T-helper 1 cell treated with Interleukin-12 subunit alpha and Interleukin-12 subunit beta and Interleukin-4 antibody, amounts not matched to agents 30 μg/mL and 1 μg/mL, for 36 hours (primary cell): ENCODE results near the gene TAOK1.

ENCODE experiments used
- H3K27ac Mint-ChIP-seq: one replicate; pipeline ENCODE4 v1.8.0; 2021; ENCODE audit warnings: mild to moderate bottlenecking, mixed read lengths
- H3K27me3 Mint-ChIP-seq: one replicate; pipeline ENCODE4 v1.8.0; 2021; ENCODE audit warnings: low read depth, mixed read lengths
- H3K36me3 Mint-ChIP-seq: one replicate; pipeline ENCODE4 v1.8.0; 2021; ENCODE audit warnings: low read depth, mixed read lengths
- H3K4me1 Mint-ChIP-seq: one replicate; pipeline ENCODE4 v1.8.0; 2021; ENCODE audit warnings: low read depth, mixed read lengths
- H3K4me3 Mint-ChIP-seq: one replicate; pipeline ENCODE4 v1.8.0; 2021; ENCODE audit warnings: mild to moderate bottlenecking, moderate library complexity, mixed read lengths
- H3K9me3 Mint-ChIP-seq: one replicate; pipeline ENCODE4 v1.8.0; 2021; ENCODE audit warnings: mixed read lengths

The TAOK1 gene

DNA sequence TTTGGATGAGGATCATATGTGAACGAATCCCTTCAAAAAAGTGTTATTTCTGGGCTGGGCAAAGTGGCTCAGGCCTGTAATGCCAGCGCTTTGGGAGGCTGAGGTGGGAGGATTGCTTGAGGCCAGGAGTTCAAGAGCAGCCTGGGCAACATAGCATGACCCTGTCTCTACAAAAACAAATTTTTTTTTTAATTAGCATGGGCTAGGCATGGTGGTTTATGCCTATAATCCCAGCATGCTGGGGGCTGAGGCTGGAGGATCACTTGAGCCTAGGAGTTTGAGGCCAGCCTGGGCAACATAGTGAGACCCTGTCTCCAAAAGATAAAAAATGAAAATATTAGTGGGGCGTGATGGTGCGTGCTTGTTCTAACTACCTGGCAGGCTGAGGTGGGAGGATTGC, 4.6 kb downstream of the TAOK1 start:
- H3K9me3 Mint-ChIP-seq, result no peaks in the 10 kb centered on the region
- H3K4me1 Mint-ChIP-seq, result peaks cover 27% of the 10 kb centered on the region
- no peak overlapping the region for H3K27ac Mint-ChIP-seq
- H3K27me3 Mint-ChIP-seq, result no peaks in the 10 kb centered on the region
- peaks cover 17% of the 10 kb centered on the region for H3K36me3 Mint-ChIP-seq
- no peak overlapping the region for H3K4me3 Mint-ChIP-seq

DNA sequence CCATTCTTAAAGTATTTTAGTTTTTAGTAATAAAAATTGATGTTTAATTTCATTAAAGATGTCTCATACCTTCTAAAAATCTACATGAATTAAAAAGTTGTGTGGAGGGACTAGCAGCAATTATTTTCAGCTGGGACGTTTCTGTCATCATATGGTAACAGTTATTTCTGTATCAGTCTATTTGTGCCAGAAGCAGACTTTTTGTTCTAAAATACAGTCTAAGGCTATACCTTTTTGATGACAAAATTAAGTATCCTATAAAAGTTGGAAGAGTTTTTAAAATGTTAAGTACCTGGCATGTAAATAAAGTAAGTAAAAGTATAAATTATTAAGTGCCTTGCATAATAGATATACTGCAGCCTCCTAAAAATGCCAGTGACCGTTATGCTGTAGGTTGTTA, 5.9 kb downstream of the TAOK1 start:
- Mint-ChIP-seq H3K9me3 (no peaks in the 10 kb centered on the region), H3K36me3 (peaks cover 18% of the 10 kb centered on the region), H3K4me1 (peaks cover 27% of the 10 kb centered on the region), H3K27ac (no peak overlapping the region), H3K27me3 (no peaks in the 10 kb centered on the region), H3K4me3 (no peak overlapping the region)

DNA sequence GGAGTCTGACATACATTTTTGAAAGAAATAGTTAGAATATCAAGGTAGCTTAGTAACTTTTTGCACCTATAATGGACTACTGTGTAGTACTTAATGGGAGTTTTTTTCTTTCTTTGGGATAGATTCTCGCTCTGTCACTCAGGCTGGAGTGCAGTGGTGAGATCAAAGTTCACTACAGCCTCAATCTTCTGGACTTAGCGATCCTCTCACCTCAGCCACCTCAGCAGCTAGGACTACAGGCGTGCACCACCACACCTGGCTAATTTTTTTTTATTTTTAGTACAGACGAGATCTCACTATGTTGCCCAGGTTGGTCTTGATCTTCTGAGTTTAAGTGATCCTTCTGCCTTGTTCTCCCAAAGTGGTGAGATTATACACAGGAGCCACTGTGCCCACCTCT, 9.5 kb downstream of the TAOK1 start:
- Mint-ChIP-seq H3K27ac (no peak overlapping the region), H3K27me3 (no peaks in the 10 kb centered on the region), H3K36me3 (peaks cover 26% of the 10 kb centered on the region), H3K4me1 (peaks cover 13% of the 10 kb centered on the region), H3K9me3 (no peaks in the 10 kb centered on the region), H3K4me3 (no peak overlapping the region)

DNA sequence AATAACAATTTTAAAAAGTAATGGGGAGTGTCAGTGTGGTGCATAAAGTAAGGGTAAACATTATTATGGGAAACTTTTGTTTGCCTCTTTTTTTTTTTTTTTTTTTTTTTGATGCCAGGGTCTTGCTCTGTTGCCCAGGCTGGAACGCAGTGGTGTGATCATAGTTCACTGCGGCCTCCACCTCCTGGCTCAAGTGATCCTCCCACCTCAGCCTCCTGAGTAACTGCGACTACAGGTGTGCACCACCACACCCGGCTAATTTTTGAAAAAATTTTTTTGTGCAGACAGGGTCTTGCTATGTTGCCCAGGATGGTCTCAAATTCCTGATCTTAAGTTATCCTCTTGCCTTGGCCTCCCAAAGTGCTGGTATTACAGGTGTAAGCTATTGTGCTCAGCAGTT, 10.7 kb downstream of the TAOK1 start:
- peaks cover 13% of the 10 kb centered on the region for H3K4me1 Mint-ChIP-seq
- peaks cover 26% of the 10 kb centered on the region for H3K36me3 Mint-ChIP-seq
- no peak overlapping the region for H3K4me3 Mint-ChIP-seq
- H3K9me3 Mint-ChIP-seq, result no peaks in the 10 kb centered on the region
- no peaks in the 10 kb centered on the region for H3K27me3 Mint-ChIP-seq
- no peak overlapping the region for H3K27ac Mint-ChIP-seq

DNA sequence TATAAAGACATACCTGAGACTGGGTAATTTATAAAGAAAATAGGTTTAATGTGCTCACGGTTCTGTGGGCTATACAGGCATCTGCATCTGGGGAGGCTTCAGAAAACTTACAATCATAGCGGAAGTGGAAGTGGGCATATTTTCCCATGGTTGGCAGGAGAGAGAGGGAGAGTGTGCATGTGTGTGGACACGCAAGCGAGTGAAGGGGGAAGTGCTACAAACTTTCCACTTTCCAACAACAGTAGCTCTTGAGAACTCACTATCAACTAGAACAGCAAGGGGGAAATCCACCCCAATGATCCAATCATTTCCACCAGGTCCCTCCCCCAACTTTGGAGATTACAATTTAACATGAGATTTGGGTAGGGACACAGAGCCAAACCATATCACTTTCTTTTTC, 11.1 kb downstream of the TAOK1 start:
- peaks cover 26% of the 10 kb centered on the region for H3K36me3 Mint-ChIP-seq
- no peak overlapping the region for H3K27ac Mint-ChIP-seq

DNA sequence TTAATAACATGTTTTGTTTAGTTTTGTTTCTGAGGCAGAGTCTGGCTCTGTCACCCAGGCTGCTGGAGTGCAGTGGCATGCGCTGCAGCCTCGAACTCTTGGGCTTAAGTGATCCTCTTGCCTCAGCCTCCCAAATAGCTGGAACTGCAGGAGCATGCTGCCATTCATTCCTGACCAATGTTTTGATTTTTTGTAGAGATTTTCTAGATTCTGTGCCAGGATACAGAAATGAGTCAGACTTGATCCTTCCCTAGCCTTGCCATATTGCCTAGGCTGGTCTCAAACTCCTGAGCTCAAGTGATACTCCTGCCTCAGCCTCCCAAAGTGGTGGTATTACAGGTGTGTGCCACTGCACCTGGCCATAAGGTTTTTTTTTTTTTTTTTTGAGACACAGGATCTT, 17.7 kb downstream of the TAOK1 start:
- Mint-ChIP-seq H3K4me3 (no peak overlapping the region), H3K9me3 (no peaks in the 10 kb centered on the region), H3K4me1 (peaks cover 19% of the 10 kb centered on the region), H3K27ac (no peak overlapping the region), H3K27me3 (no peaks in the 10 kb centered on the region), H3K36me3 (peaks cover 17% of the 10 kb centered on the region)

More for the DNA sequence above, 11.1 kb downstream of the TAOK1 start:
- H3K4me1 Mint-ChIP-seq, result peaks cover 13% of the 10 kb centered on the region
- no peaks in the 10 kb centered on the region for H3K9me3 Mint-ChIP-seq
- H3K27me3 Mint-ChIP-seq, result no peaks in the 10 kb centered on the region
- H3K4me3 Mint-ChIP-seq, result no peak overlapping the region

DNA sequence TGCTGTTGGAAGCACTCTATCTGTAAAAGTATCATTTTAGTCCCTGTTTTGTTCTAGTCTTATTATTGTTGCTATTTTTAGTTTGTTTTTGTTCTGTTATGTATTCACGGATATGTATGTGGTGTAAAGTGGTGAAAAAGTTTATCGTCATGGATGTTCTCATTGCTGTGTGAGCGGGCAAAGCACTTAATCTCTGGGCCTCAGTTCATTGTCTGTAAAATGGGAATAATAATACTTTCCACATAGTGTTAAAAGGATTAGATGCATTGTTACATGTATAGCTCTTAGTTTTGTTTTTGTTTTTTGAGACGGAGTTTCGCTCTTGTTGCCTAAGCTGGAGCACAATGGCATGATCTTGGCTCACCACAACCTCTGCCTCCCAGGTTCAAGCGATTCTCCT, 19.8 kb downstream of the TAOK1 start:
- Mint-ChIP-seq H3K27ac (no peak overlapping the region), H3K9me3 (no peaks in the 10 kb centered on the region), H3K4me1 (peaks cover 19% of the 10 kb centered on the region), H3K27me3 (no peaks in the 10 kb centered on the region), H3K4me3 (no peak overlapping the region), H3K36me3 (peaks cover 11% of the 10 kb centered on the region)

DNA sequence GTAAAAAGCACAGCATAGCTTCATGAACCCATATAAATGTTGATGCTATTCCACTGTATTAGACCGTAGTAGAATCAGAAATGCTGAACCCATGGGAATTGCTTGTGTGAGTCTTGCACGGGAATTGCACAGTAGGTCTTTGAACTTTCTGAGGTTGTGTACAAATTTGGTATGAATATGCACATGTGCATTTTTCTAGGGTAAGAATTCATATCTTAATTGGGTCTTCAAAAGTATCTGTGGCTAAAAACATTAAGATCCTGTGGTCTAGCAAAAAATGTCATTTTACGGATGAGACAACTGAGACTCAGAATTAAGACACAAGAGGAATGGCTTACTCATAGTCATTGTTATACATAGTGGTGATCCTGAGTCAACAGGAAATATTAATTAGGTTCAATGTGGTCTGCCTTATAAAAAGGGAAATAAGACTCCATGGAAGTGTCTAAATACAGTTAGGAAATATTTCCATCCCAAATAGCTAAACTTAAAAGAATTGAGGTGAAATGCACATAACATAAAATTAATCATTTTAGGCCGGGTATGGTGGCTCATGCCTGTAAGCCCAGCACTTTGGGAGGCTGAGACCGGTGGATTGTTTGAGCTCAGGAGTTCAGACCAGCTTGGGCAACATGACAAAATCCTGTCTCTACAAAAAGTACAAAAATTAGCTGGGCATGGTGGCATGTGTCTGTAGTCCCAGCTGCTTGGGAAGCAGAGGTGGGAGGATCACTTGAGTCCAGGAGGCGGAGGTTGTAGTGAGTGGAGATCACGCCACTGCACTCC, 22.8 kb downstream of the TAOK1 start:
- Mint-ChIP-seq H3K27me3 (no peaks in the 10 kb centered on the region), H3K4me1 (peaks cover 13% of the 10 kb centered on the region), H3K4me3 (no peak overlapping the region), H3K9me3 (no peaks in the 10 kb centered on the region), H3K36me3 (peaks cover 14% of the 10 kb centered on the region), H3K27ac (no peak overlapping the region)

DNA sequence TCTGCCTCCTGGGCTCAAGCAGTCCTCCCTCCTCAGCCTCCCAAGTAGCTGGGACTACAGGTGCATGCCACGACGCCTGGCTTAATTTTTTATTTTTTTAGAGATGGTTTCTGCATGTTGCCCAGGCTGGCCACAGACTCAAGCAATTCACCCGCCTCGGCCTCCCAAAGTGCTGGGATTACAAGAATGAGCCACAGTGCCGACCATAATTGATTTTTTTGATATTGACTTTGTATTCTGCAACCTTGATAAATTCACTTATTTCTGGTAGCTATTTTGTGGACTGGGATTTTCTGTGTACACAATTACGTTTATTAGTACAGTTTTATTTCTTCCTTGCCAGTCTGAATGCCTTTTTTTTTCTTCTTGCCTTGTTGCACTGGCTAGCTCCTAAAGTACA, 30.0 kb downstream of the TAOK1 start:
- Mint-ChIP-seq H3K27ac (no peak overlapping the region), H3K9me3 (no peaks in the 10 kb centered on the region), H3K4me1 (peaks cover 1% of the 10 kb centered on the region), H3K27me3 (no peaks in the 10 kb centered on the region), H3K4me3 (no peak overlapping the region), H3K36me3 (peaks cover 8% of the 10 kb centered on the region)

DNA sequence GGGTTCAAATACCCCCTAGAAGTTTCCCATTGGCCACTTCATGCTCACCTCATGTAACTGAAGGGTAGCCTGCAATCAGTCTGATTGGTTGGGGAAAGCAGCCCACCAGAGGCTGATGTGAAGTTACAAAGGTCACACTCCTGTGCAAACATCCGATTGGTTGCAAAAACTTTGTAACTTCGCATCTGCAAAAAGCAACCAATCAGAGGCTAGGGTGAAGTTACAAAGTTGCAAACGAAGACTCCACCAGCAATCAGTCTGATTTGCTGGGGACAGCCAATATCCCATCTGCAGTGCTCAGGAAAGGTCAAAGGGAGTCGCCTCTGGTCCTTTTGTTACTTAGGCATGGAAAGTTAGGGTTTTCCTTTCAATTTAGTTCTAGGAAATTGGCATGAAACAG, 40.1 kb downstream of the TAOK1 start:
- H3K4me1 Mint-ChIP-seq, result peaks cover 14% of the 10 kb centered on the region
- H3K4me3 Mint-ChIP-seq, result no peak overlapping the region
- H3K9me3 Mint-ChIP-seq, result no peaks in the 10 kb centered on the region
- H3K27ac Mint-ChIP-seq, result no peak overlapping the region
- H3K36me3 Mint-ChIP-seq, result peaks cover 8% of the 10 kb centered on the region
- H3K27me3 Mint-ChIP-seq, result no peaks in the 10 kb centered on the region

DNA sequence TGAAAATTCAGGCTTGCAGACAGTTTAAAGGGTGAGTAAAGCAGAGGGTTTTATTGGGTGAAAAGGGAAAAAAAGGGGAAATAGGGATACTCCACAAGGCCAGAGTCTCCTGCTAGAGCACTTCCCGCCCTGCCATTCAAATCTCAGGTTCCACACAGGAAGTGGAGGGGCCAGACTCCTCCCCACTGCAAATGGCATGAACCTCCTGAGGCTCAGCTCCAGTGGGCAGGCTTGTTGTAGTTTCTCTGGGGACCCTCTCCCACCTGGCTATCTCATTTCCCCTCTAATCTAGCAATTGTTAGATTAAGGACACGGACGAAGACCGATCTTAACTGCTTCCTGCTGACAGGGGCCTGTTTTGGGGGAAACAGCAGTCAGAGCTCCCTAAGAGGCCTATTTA, 43.4 kb downstream of the TAOK1 start:
- no peaks in the 10 kb centered on the region for H3K9me3 Mint-ChIP-seq
- H3K4me3 Mint-ChIP-seq, result no peak overlapping the region
- H3K27me3 Mint-ChIP-seq, result no peaks in the 10 kb centered on the region
- no peak overlapping the region for H3K27ac Mint-ChIP-seq
- H3K36me3 Mint-ChIP-seq, result peaks cover 1% of the 10 kb centered on the region
- peaks cover 12% of the 10 kb centered on the region for H3K4me1 Mint-ChIP-seq

DNA sequence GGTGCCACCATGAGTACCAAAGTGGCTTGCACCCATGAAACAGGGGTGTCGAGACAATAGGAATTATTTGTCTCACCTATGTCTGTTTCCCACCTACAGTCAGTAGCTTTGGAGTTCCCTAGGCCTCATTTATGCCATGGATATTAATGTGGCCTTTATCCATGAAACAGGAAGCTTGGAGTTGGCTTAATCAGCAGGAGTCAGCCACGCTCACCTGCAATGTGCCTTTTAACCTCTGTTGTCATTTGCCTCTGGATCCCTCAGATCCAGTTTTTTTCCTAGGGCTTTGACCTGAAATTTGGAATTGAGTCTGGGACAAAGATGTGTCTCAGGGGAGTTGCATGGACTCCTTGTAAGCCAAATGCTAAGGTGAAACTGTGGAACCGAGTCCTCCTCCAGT, 44.4 kb downstream of the TAOK1 start:
- H3K27me3 Mint-ChIP-seq, result no peaks in the 10 kb centered on the region
- peaks cover 1% of the 10 kb centered on the region for H3K36me3 Mint-ChIP-seq
- no peak overlapping the region for H3K27ac Mint-ChIP-seq
- no peaks in the 10 kb centered on the region for H3K9me3 Mint-ChIP-seq
- peaks cover 11% of the 10 kb centered on the region for H3K4me1 Mint-ChIP-seq
- no peak overlapping the region for H3K4me3 Mint-ChIP-seq

DNA sequence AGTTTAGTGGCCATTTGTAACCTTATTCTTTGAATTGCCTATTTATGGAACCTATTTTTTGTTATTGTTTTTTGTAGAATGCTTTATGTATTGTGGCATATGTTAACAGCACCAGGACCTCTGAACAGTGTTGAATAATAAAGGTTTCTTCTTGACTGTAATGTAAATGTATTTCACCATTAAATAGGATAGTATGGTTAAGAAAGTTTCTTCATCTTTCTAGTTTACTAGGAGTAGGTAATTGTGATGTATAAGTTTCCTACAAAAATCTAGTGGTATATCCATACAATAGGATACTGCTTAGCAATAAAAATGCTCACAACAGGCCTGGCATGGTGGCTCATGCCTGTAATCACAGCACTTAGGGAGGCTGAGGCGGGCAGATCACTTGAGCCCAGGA, 52.3 kb downstream of the TAOK1 start:
- Mint-ChIP-seq H3K27ac (no peak overlapping the region), H3K27me3 (no peaks in the 10 kb centered on the region), H3K4me3 (no peak overlapping the region), H3K36me3 (peaks cover 6% of the 10 kb centered on the region), H3K4me1 (peaks cover 12% of the 10 kb centered on the region), H3K9me3 (no peaks in the 10 kb centered on the region)

DNA sequence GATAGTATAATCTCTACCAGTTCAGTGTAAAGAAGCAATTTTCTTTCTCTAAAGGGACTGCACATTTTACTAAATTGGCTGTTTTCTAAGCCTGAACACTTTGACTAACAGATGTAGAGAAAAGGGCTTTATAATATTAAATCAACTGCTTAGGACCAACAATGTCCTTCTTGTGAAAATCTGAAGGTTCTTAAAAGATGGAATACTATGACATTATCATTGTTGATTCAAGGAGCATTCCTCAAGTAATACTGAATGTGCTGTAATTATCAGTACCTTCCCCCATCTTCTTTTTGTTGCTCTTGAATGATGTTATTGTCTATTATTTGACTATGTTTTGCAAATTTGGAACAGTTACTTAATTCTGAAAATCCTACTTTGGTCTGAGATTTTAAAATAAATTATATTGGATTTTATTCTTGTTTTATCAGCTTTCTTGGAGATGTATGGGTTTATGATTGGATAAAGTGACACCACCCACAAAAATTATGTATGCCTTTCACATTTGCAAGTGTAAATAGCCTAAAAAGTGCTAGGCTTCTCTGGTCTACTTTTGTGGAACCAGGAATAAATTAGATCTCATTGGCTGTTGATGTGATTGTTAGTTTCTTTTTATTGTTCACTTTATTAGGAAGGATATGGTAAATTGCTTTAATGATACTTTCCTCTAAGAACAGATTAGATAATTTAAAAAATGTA, 53.0 kb downstream of the TAOK1 start:
- Mint-ChIP-seq H3K9me3 (no peaks in the 10 kb centered on the region), H3K27me3 (no peaks in the 10 kb centered on the region), H3K4me1 (peaks cover 15% of the 10 kb centered on the region), H3K27ac (no peak overlapping the region), H3K36me3 (peaks cover 6% of the 10 kb centered on the region), H3K4me3 (no peak overlapping the region)

DNA sequence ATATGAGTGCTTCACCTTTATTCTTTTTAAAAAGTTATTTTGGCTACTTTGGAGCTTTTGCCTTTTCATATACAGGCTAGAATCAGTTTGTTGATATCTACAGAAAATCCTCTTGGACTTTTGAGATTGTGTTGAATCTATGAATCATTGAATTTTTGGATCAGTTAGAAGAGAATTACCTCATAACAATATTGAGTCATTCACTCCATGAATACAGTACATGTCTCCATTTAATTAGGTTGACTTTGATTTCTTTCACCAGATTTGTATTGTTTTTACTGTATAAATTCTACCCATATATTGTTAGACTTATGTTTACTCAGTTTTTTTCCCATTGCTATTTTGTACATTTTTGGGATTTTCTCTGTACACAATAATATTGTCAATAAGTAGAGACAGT, 54.4 kb downstream of the TAOK1 start:
- Mint-ChIP-seq H3K27me3 (no peaks in the 10 kb centered on the region), H3K4me1 (peaks cover 17% of the 10 kb centered on the region), H3K27ac (no peak overlapping the region), H3K36me3 (peaks cover 5% of the 10 kb centered on the region), H3K9me3 (no peaks in the 10 kb centered on the region), H3K4me3 (no peak overlapping the region)
